ENCODE results near the gene FOXQ1.

The FOXQ1 gene

GRCh38 chr6:1346558-1347091 lies 34.7 kb downstream of the FOXQ1 start:
- DNase-seq (ENCODE audit: low read depth in 1 of 2, low spot score in 1 of 2): no peak
- TF ChIP-seq SPI1 (IDR thresholded peaks at IDR 0.05; ENCODE audit: borderline replicate concordance, low read depth): no peak
- no peak for TF ChIP-seq CTCF (IDR thresholded peaks at IDR 0.05; ENCODE audit: insufficient read depth, low read length)
- TF ChIP-seq GABPA (IDR thresholded peaks at IDR 0.05; ENCODE audit: low read depth): no peak
- no peak for TF ChIP-seq POLR2AphosphoS5 (IDR thresholded peaks at IDR 0.05; ENCODE audit: low read depth)
- no peak for TF ChIP-seq REST (IDR thresholded peaks at IDR 0.05; ENCODE audit: insufficient replicate concordance, low read depth)
- Histone ChIP-seq H3K4me3 (replicated peaks; ENCODE audit: insufficient read depth, low read length) (no peak overlapping the region), H3K27me3 (ENCODE audit: insufficient read depth, poor library complexity, severe bottlenecking) (peaks cover 3% of the 10 kb centered on the region), H3K27ac (replicated peaks) (no peak overlapping the region)

GRCh38 chr6:1347161-1347560 lies 35.3 kb downstream of the FOXQ1 start:
- TF ChIP-seq SPI1 (IDR thresholded peaks at IDR 0.05; ENCODE audit: borderline replicate concordance, low read depth) (no peak), REST (IDR thresholded peaks at IDR 0.05; ENCODE audit: insufficient replicate concordance, low read depth) (no peak), POLR2AphosphoS5 (IDR thresholded peaks at IDR 0.05; ENCODE audit: low read depth) (no peak), CTCF (IDR thresholded peaks at IDR 0.05; ENCODE audit: insufficient read depth, low read length) (no peak), GABPA (IDR thresholded peaks at IDR 0.05; ENCODE audit: low read depth) (no peak)
- no peak for DNase-seq (ENCODE audit: low read depth in 1 of 2, low spot score in 1 of 2)
- Histone ChIP-seq H3K4me3 (replicated peaks; ENCODE audit: insufficient read depth, low read length) (no peak overlapping the region), H3K27me3 (ENCODE audit: insufficient read depth, poor library complexity, severe bottlenecking) (no peaks in the 10 kb centered on the region), H3K27ac (replicated peaks) (no peak overlapping the region)

- no peak for DNase-seq (ENCODE audit: low read depth in 1 of 2, low spot score in 1 of 2)
Observed at GRCh38 chr6:1348675-1349074, 36.8 kb downstream of the FOXQ1 start.

More at GRCh38 chr6:1348675-1349074, 36.8 kb downstream of the FOXQ1 start:
- Histone ChIP-seq H3K4me3 (replicated peaks; ENCODE audit: insufficient read depth, low read length) (no peak overlapping the region), H3K27ac (replicated peaks) (no peak overlapping the region), H3K27me3 (ENCODE audit: insufficient read depth, poor library complexity, severe bottlenecking) (no peaks in the 10 kb centered on the region)
- TF ChIP-seq CTCF (IDR thresholded peaks at IDR 0.05; ENCODE audit: insufficient read depth, low read length) (no peak), SPI1 (IDR thresholded peaks at IDR 0.05; ENCODE audit: borderline replicate concordance, low read depth) (no peak)

Measured in HL-60 (cell line).